ENCODE results near the gene KCTD17. TPM values are rescaled to one million over a fixed set of nuclear protein-coding genes. Genes with fewer than 3 reads are reported as not detected.
A peak's percentile ranks its signal among the peaks of the same experiment; 100 is the strongest.

Gene KCTD17
- polyA plus RNA-seq, 3 donors = 8.4 to 40.0 (median 9.0) TPM

GRCh38 chr22:37063431-37064420, 12.2 kb downstream of the KCTD17 start:
- no peaks in the 10 kb centered on the region for H3K4me1 ChIP-seq (ENCODE audit: control insufficient read depth in 1 of 2, insufficient read depth in 2 of 2, low read length in 2 of 2)
- no peak overlapping the region for H3K27ac Mint-ChIP-seq
- H3K4me3 Mint-ChIP-seq = no peak overlapping the region
- no peaks in the 10 kb centered on the region for H4K20me1 ChIP-seq (ENCODE audit: insufficient read depth, low read length)
- peaks cover 7 to 20% of the 10 kb centered on the region in 2 donors for H3K36me3 Mint-ChIP-seq
- no peak overlapping the region for H3K9ac ChIP-seq (ENCODE audit: insufficient read depth, low read length, poor library complexity, severe bottlenecking)
- H3K27ac ChIP-seq (ENCODE audit: low read depth in 1 of 2, low read length in 2 of 2) = no peak overlapping the region
- 88% methylated on average over 24 of the region's 28 CpGs for WGBS (ENCODE audit: insufficient coverage)
- no peak overlapping the region for H2AFZ ChIP-seq (ENCODE audit: insufficient read depth, low read depth, low read length, poor library complexity, severe bottlenecking)
- DNase-seq = no peak
- peaks cover 0 to 3% (median 0%) of the 10 kb centered on the region in 7 donors for H3K9me3 Mint-ChIP-seq
- H3K79me2 ChIP-seq (ENCODE audit: insufficient read depth, low read length) = no peaks in the 10 kb centered on the region
- H3K36me3 ChIP-seq (replicated peaks in 1 of 2; ENCODE audit: control insufficient read depth in 1 of 2, insufficient read depth in 2 of 2, low read length in 2 of 2) = peaks cover 10 to 13% of the 10 kb centered on the region in 2 donors
- H3K4me3 ChIP-seq (replicated peaks in 1 of 3; ENCODE audit: low read depth in 2 of 3, low read length in 3 of 3) = no peak overlapping the region
- no peaks in the 10 kb centered on the region for H3K9me3 ChIP-seq (replicated peaks in 1 of 2; ENCODE audit: control insufficient read depth in 1 of 2, insufficient read depth in 1 of 2, low read length in 2 of 2)
- H3K4me1 Mint-ChIP-seq = no peaks in the 10 kb centered on the region
- H3K4me2 ChIP-seq (replicated peaks; ENCODE audit: extremely low read depth, low read length, poor library complexity, severe bottlenecking) = no peak overlapping the region
- no peak for TF ChIP-seq CTCF (IDR thresholded peaks at IDR 0.05)
- H3K27me3 ChIP-seq (ENCODE audit: control insufficient read depth in 2 of 2, insufficient read depth in 2 of 2, low read length in 2 of 2) = peaks cover 7 to 13% of the 10 kb centered on the region in 2 donors
- H3K27me3 Mint-ChIP-seq (ENCODE audit: low read depth in 3 of 3) = peaks cover 11 to 21% (median 21%) of the 10 kb centered on the region in 3 donors
- intact Hi-C loops (cut with micrococcal nuclease) = no loop called here

GRCh38 chr22:37064553-37064952, 13.0 kb downstream of the KCTD17 start:
- no peak overlapping the region for H3K9ac ChIP-seq (ENCODE audit: insufficient read depth, low read length, poor library complexity, severe bottlenecking)
- Mint-ChIP-seq H3K36me3 (peaks cover 3 to 15% of the 10 kb centered on the region in 2 donors), H3K4me3 (no peak overlapping the region), H3K4me1 (no peaks in the 10 kb centered on the region), H3K27ac (peak overlapping the region in 1 of 7 donors; percentile 36), H3K27me3 (ENCODE audit: low read depth in 3 of 3) (peaks cover 15 to 27% (median 27%) of the 10 kb centered on the region in 3 donors), H3K9me3 (peaks cover 0 to 3% (median 0%) of the 10 kb centered on the region in 7 donors)
- no peak overlapping the region for H3K27ac ChIP-seq (ENCODE audit: low read depth in 1 of 2, low read length in 2 of 2)
- no peaks in the 10 kb centered on the region for H3K4me1 ChIP-seq (ENCODE audit: control insufficient read depth in 1 of 2, insufficient read depth in 2 of 2, low read length in 2 of 2)
- H3K36me3 ChIP-seq (replicated peaks in 1 of 2; ENCODE audit: control insufficient read depth in 1 of 2, insufficient read depth in 2 of 2, low read length in 2 of 2) = peaks cover 10% of the 10 kb centered on the region in 2 donors
- no peak for TF ChIP-seq CTCF (IDR thresholded peaks at IDR 0.05)
- DNase-seq = no peak
- no peak overlapping the region for H2AFZ ChIP-seq (ENCODE audit: insufficient read depth, low read depth, low read length, poor library complexity, severe bottlenecking)
- H4K20me1 ChIP-seq (ENCODE audit: insufficient read depth, low read length) = no peaks in the 10 kb centered on the region
- H3K79me2 ChIP-seq (ENCODE audit: insufficient read depth, low read length) = no peaks in the 10 kb centered on the region
- no peaks in the 10 kb centered on the region for H3K9me3 ChIP-seq (replicated peaks in 1 of 2; ENCODE audit: control insufficient read depth in 1 of 2, insufficient read depth in 1 of 2, low read length in 2 of 2)
- intact Hi-C loops (cut with micrococcal nuclease) = no loop called here
- no peak overlapping the region for H3K4me3 ChIP-seq (replicated peaks in 1 of 3; ENCODE audit: low read depth in 2 of 3, low read length in 3 of 3)
- H3K27me3 ChIP-seq (ENCODE audit: control insufficient read depth in 2 of 2, insufficient read depth in 2 of 2, low read length in 2 of 2) = peaks cover 8 to 19% of the 10 kb centered on the region in 2 donors
- no peak overlapping the region for H3K4me2 ChIP-seq (replicated peaks; ENCODE audit: extremely low read depth, low read length, poor library complexity, severe bottlenecking)
- 96% methylated on average over 10 of the region's 11 CpGs for WGBS (ENCODE audit: insufficient coverage)
